Neural cell (in vitro differentiated cells): Measurements from ENCODE around the gene GSK3B.

Source experiments
- EP300 ChIP-seq: fragments of 450-650 bp; conservative IDR thresholded peaks from 2 replicates; pipeline ENCODE4 v1.6.1; 2014; ENCODE audit warnings: antibody characterized with exemption, mild to moderate bottlenecking, moderate library complexity; ENCODE audit not compliant: poor library complexity, severe bottlenecking
- EZH2 ChIP-seq: fragments of 200-600, 300-800 bp; shearing (Covaris generic), sonication (generic); IDR thresholded peaks from 2 replicates; pipeline ENCODE4 v1.6.1; 2014; ENCODE audit warnings: antibody characterized with exemption, low read length, borderline replicate concordance, mild to moderate bottlenecking; ENCODE audit not compliant: insufficient read depth, poor library complexity, severe bottlenecking
- POLR2AphosphoS5 ChIP-seq: IDR thresholded peaks from 2 replicates; pipeline ENCODE4 v1.6.1; 2012
- RAD21 ChIP-seq: fragments of 450-650 bp; conservative IDR thresholded peaks from 2 replicates; pipeline ENCODE4 v1.6.1; 2014; ENCODE audit warnings: antibody characterized with exemption, mild to moderate bottlenecking, moderate library complexity
- REST ChIP-seq: IDR thresholded peaks from 2 replicates; pipeline ENCODE4 v1.6.1; 2012; ENCODE audit warnings: borderline replicate concordance
- SMC3 ChIP-seq: fragments of 450-650 bp; conservative IDR thresholded peaks from 2 replicates; pipeline ENCODE4 v1.6.1; 2014; ENCODE audit warnings: antibody characterized with exemption, mild to moderate bottlenecking, moderate library complexity; ENCODE audit not compliant: poor library complexity
- TF ChIP-seq, protein P1 (sequence below): fragments of 450-650 bp; IDR thresholded peaks from 2 replicates; pipeline ENCODE4 v1.5.1; 2014; ENCODE audit warnings: antibody characterized with exemption, mild to moderate bottlenecking, moderate library complexity; ENCODE audit not compliant: poor library complexity, severe bottlenecking

- TF ChIP-seq, protein P1, sequence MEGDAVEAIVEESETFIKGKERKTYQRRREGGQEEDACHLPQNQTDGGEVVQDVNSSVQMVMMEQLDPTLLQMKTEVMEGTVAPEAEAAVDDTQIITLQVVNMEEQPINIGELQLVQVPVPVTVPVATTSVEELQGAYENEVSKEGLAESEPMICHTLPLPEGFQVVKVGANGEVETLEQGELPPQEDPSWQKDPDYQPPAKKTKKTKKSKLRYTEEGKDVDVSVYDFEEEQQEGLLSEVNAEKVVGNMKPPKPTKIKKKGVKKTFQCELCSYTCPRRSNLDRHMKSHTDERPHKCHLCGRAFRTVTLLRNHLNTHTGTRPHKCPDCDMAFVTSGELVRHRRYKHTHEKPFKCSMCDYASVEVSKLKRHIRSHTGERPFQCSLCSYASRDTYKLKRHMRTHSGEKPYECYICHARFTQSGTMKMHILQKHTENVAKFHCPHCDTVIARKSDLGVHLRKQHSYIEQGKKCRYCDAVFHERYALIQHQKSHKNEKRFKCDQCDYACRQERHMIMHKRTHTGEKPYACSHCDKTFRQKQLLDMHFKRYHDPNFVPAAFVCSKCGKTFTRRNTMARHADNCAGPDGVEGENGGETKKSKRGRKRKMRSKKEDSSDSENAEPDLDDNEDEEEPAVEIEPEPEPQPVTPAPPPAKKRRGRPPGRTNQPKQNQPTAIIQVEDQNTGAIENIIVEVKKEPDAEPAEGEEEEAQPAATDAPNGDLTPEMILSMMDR = no peak
- TF ChIP-seq EZH2 (no peak), SMC3 (no peak), REST (no peak), EP300 (no peak), RAD21 (no peak), POLR2AphosphoS5 (no peak)
Observed at GRCh38 chr3:119796368-119796767, 297.9 kb downstream of the GSK3B start.
